ENCODE data around the gene SUGCT.
"Not testable (repeated sequence)": the region's sequence is repeated elsewhere in the genome, so short reads cannot be mapped to it uniquely, and the experiment has no call there.

The SUGCT gene

DNA sequence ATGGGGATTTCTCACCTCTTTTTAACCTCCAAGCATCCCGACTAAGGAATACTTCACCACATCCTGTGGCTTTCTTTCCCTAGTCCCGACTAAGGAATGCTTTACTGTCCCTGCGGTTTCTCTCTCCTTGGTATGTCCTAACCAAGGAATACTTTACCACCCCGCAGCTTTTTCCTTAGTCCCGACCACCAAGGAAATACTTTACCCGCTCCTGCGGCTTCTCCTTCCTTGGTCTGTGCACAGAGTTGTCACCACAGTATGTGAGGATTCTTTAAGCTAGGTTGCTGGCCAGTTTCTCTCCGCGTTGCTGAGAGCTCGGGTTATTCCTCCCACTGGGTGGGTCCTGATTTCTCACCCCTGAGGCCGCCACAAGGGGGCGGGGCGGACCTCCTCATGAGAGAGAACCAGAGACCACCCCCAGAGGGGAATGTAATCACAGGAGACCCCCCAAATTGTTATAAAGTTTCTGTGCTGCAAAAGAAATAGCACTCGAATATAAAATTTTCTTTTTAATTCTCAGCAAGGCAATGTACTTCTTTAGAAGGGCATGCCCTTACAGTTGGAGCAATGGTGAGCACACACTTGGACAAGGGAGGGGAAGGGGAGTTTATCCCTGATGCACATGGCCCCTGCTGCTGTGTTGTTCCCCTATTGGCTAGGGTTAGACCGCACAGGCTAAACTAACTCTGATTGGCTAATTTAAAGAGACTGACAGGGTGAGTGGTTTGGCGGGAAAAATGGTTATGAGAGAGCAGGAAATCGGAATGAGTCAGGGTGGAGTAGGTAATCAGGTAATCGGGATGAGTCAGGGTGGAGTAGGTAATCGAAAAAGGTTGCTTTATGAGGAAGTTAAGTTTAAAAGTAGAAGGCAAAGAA, 12.8 kb downstream of the SUGCT start:
- no peak for TF ChIP-seq ZFX (IDR thresholded peaks at IDR 0.05)
- TF ChIP-seq, protein P1, sequence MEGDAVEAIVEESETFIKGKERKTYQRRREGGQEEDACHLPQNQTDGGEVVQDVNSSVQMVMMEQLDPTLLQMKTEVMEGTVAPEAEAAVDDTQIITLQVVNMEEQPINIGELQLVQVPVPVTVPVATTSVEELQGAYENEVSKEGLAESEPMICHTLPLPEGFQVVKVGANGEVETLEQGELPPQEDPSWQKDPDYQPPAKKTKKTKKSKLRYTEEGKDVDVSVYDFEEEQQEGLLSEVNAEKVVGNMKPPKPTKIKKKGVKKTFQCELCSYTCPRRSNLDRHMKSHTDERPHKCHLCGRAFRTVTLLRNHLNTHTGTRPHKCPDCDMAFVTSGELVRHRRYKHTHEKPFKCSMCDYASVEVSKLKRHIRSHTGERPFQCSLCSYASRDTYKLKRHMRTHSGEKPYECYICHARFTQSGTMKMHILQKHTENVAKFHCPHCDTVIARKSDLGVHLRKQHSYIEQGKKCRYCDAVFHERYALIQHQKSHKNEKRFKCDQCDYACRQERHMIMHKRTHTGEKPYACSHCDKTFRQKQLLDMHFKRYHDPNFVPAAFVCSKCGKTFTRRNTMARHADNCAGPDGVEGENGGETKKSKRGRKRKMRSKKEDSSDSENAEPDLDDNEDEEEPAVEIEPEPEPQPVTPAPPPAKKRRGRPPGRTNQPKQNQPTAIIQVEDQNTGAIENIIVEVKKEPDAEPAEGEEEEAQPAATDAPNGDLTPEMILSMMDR (conservative IDR thresholded peaks at IDR 0.05) = peak; percentile 14
- no peak overlapping the region for H3K27ac ChIP-seq

DNA sequence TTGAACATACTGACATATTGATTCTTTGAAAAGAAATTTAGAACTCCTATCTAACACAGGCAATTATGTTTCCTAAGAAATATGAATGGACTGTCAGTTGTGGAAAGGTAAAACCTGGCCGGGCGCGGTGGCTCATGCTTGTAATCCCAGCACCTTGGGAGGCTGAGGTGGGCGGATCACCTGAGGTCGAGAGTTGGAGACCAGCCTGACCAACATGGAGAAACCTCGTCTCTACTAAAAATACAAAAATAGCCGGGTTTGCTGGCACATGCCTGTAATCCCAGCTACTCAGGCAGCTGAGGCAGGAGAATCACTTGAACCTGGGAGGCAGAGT, 13.4 kb downstream of the SUGCT start:
- not testable (repeated sequence) for H3K27ac ChIP-seq

DNA sequence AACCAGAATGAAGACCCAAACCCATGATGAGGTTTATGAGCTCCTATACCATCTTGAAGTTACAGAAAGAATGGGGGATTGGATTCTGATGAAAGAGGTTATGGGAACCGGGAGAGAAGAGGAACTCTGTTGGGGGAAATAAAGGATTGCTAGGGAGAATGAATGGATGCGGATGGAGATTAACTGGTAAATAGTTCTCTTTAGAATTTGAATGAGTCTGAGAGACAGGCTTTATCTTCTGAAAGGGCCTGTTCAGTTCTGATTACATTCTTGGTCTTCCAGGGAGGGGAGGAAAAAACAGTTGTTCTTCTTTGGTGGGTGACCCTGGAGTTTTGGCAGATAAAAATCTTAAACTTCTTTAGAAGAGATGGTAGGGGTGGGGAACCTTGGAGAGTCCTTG, 13.9 kb downstream of the SUGCT start:
- TF ChIP-seq ZFX (IDR thresholded peaks at IDR 0.05) = no peak
- TF ChIP-seq, protein P1 (conservative IDR thresholded peaks at IDR 0.05) = no peak
- no peak overlapping the region for H3K27ac ChIP-seq

DNA sequence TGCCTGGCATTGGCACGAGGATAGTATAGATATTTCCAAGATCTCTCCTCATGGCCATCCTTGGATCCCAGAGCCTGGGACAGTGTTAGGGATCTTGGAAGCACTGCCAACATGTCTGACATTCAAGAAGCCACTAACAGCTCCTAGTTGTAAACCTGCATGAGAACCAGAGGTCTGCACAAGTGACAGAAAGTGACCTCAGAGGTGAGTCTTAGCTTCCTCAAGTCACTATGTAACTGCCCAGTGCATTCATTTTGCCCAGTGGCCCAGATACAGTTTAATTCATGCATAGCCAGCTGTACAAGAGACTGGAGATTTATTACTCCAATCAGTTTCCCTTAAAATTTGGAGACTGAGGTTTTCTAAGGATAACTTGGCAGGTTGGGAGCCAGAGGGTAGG, 16.7 kb downstream of the SUGCT start:
- TF ChIP-seq, protein P1 (conservative IDR thresholded peaks at IDR 0.05) = no peak
- no peak for TF ChIP-seq ZFX (IDR thresholded peaks at IDR 0.05)
- no peak overlapping the region for H3K27ac ChIP-seq

DNA sequence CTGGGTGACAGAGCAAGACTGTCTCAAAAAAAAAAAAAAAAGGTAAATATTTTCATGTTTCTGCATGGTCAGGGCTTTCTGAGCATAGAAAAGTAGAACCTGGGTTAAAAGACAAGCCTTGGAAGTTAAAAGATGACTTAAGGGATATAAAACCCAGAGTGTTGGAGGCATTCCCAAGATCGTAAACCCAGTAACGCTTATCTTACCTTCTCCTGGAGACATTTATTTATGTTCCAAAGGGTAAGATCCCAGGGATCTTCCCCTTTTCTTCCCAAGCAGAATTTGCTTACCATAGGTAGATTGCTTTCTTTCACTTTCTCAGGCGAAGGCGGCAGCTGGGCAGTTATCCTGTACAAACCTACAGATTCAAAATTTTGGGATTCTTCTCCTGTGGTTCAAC, 22.2 kb downstream of the SUGCT start:
- no peak for TF ChIP-seq ZFX (IDR thresholded peaks at IDR 0.05)
- TF ChIP-seq, protein P1 (conservative IDR thresholded peaks at IDR 0.05) = no peak
- no peak overlapping the region for H3K27ac ChIP-seq

DNA sequence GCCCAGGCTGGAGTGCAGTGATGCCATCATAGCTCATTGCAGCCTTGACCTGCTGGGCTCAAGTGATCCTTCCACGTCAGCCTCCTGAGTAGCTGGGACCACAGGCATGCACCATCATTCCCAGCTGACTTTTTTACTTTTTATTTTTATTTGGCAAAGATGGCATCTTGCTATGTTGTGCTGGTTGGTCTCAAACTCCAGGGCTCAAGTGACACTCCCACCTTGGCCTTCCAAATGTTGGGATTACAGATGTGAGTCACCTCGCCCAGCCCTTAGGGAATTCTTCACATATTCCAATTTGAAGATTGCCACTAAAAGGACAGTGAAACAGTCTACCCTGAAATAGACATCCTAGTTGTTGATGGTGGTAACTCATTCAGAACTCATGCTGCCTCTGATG, 27.7 kb downstream of the SUGCT start:
- H3K27ac ChIP-seq = no peak overlapping the region
- TF ChIP-seq, protein P1 (conservative IDR thresholded peaks at IDR 0.05) = no peak
- TF ChIP-seq ZFX (IDR thresholded peaks at IDR 0.05) = no peak

DNA sequence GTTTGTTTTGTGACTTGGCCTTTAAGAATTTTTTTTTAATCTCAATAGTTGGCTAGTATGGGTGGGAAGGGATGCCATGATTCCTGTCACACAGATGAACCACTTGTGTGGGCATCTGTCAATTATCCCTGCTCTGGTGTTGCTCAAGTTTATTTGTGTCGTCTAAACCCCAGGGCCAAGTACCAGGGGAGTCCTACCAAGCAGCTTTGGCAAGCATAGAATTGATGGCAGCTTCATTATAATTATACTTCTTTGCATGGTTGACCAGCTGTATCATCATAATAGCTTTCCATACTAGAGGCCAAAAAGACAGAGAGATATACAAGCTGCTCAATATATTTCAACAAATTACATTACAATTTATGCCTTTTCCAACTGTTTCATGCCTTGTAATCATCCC, 30.4 kb downstream of the SUGCT start:
- TF ChIP-seq, protein P1 (conservative IDR thresholded peaks at IDR 0.05) = no peak
- TF ChIP-seq ZFX (IDR thresholded peaks at IDR 0.05) = no peak
- H3K27ac ChIP-seq = no peak overlapping the region

DNA sequence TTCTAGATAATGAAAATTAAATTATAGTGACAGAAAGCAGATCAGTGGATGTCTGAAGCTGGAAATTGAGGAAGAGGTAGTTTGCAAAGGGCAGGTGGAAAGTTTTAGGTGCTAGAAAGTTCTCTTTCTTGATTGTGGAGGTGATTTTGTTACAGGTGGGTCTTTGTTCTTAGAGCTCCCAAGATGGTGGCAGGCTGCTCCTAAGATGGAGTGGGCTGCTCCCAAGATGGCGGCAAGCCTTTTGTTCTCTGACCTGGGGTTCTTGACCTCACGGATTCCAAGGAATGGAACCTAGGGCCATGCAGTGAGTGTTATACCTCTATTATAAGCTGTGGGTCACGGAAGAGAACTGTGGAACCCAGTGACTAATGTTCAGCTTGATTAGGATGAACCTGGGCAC, 32.5 kb downstream of the SUGCT start:
- TF ChIP-seq, protein P1 (conservative IDR thresholded peaks at IDR 0.05) = no peak
- no peak for TF ChIP-seq ZFX (IDR thresholded peaks at IDR 0.05)
- no peak overlapping the region for H3K27ac ChIP-seq

DNA sequence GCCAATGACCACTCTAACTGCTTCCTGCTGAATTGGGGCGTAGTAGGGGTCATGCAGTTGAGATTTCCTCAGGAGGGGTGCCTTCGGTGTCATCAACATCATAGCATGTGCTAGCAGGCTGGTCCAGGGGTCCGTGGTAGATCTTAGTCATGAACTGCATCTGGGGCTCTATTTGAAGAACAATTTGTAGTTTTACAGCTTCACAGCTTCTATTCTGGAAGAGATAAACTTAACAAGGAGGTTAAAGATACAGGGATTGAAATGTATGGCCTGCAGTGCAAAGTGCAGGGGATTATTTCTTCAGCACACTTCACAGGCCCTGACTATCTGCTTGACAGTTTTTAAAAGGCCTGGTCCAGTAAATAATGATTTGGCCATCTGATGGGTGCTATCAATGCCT, 33.5 kb downstream of the SUGCT start:
- not testable (repeated sequence) for H3K27ac ChIP-seq

DNA sequence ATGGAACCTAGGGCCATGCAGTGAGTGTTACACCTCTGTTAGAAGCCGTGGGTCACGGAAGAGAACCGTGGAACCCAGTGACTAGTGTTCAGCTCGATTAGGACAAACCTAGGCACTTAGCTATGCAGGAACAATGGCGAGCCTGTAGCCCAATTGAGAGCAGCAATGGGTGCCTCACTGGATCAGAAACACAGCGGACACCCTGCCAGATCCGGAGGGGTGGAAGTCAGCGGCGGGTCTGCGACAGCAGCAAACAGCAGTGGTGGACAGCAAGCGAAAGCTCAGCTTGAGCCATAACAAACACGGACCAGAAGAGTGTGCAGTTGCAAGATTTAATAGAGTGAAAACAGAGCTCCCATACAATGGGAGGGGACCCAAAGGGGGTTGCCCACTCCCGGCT, 38.3 kb downstream of the SUGCT start:
- not testable (repeated sequence) for H3K27ac ChIP-seq

DNA sequence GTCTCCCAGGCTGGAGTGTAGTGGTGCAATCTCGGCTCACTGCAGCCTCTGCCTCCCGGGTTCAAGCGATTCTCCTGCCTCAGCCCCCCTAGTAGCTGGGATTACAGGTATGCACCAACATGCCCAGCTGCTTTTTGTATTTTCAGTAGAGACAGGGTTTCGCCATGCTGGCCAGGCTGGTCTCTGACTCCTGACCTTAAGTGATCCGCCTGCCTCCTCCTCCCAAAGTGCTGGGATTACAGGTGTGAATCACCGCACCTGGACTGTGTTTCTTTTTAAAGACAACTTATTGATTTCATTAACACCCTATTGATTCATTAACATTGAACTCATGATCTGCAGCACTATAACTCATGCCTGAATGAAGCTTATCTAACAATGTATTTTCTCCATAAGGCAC, 40.5 kb downstream of the SUGCT start:
- H3K27ac ChIP-seq = not testable (repeated sequence)

Data from C4-2B (cell line).